Stimulated activated CD4-positive, alpha-beta T cell treated with anti-CD3 and anti-CD28 coated beads, TNF-alpha, amount 100 ng/mL, for 48 hours (primary cell): ENCODE data around the gene COL9A3.

ENCODE experiments used
- DNase-seq, 3 donors: peaks; one replicate each; pipeline ENCODE4 v3.0.0-alpha.2; 2020; ENCODE audit warnings: low read depth in 3 of 3

COL9A3 gene

DNA sequence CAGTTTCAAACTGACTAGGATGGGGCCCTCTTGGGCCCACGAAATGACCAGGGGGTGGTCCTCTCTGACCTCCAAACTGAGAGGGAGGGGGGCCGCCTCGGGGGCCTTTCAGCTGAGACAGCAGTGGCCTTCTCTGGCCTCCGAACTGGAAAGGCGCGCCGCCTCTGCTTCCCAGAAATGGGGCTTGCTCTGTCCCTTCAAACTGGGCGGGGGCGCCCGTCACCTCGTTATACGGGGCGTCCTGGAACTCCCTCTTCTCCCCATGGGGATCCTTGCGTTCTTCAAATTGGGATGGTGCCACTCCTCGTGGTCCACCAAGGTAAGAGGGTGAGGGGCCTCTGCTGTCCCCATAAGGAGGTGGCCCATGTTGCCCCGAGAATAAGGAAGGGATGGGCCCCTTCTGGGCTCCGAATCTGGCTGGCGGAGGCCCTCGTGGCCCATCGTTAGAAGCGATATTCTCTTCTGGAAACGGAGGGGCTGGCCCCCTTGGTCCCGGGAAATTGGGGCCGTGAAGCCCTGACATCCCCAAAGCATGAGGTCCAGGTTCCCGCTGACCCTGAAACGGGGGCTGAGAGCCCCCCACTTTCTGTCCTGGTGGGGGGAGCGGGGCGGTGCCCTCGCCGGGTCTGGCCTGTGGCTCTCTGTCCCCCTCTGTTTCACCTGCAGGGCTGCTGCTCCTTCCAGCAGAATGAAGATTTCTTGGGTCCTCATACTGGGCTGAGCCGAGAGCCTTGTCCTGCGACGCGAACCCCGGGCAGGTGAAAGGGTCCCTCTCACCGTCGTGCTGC is 63.5 kb downstream of the COL9A3 start:
- DNase-seq = no peak

DNA sequence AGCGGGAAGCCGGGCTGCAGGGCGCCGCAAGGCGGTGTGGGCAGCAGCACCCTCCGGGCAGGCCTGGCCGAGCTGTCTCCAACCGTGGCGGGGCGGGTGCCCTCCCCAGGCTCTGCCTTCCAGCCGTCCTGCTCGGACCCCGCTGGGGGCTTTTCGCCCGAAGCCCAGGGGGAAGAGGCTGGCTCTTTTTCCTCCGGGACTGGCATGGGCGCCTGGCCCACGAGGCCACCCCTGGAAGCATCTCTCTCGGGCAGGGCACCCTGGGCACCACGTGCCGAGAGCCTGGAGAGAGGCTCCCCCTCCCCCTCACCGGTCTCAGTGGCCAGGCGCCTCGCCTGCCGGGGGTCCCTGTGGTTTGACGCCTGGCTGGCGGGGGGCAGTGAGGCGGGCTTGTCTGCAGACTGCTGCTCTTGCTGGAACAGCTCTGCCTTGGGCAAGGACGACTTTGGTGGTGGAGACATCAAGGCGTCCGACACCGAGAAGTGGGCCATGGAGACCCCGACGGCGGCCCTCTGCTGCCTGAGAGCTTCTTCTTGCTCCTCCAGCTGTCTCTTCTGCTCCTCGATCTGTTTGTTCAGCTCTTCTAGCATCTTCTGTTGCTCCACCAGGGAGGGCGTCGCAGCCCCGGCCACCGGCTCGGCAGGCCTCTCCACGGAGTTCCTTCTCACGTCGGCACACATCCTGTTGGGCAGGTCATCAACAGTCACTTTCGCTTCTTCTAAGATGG is 64.2 kb downstream of the COL9A3 start:
- DNase-seq = no peak

DNA sequence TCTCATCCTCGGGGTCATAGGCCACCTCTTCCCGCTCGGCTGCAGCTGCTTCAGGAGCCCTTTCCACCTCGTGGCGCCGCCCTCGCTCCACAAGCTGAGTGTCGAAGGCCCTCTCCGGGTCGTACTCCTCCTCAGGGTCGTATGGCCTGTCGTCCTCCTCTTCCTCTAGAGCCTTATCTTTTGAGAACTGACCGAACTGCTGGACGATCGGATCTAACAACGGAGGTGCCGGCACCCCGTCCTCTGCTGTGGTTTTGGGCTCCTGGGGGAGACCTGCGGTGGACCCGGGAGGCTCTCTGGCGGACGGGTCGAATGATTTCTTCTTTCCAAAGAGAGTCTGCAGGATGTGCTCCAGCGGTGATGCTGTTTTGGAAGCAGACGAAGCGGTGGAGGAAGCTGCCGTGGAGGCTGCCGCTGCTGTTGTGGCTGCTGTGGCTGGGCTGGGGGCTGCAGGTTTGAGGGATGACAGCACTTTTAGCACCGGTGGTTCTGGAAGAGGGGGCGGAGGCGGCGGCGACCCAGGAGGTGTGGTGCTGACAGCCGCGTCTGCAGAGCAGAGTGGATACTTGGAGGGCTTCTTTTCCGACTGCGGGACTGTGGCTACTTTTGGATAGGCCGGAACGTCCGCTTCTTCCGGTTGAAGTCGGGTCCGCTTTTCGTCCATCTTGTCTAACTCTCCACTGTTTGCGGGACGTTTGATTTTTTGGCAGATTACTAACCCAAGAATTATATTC is 65.0 kb downstream of the COL9A3 start:
- no peak for DNase-seq

DNA sequence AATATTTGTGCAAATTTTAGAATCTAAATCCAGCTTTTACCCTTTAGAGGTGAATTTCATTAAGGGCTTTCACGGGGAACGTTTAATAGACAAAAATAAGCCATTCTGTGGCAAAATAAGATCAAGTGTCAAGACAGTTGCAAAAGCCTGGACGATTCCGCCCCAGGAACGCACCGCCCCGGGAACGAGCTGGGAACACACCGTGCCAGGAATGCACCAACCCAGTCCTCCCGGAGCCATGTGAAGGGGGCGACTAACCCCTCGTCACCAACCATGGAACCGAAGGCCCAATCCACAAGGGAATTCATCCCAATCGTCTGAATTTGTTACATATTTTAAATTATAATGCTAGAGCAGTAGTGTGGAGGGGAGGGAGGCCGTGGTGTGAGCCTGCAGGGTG is 65.6 kb downstream of the COL9A3 start:
- no peak for DNase-seq

DNA sequence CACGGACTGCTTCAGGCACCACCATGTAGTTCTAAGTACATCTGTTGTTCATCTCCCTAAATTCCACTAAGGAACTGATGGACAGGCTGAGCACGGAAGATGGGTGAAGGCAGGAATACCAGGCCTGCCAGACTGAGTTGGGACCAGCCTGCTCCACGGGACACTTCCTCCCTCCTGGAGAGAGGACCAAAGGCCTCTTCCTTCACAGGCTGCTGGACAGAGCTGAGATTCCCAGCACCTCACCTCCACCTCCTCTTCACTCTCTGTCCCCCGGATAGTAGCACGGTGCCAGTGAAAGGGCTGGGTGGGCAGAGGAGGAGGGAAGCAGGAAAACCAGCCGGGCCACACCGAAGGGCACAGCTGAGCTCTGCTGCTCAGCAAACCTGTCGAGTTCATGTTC is 67.7 kb downstream of the COL9A3 start:
- no peak for DNase-seq

DNA sequence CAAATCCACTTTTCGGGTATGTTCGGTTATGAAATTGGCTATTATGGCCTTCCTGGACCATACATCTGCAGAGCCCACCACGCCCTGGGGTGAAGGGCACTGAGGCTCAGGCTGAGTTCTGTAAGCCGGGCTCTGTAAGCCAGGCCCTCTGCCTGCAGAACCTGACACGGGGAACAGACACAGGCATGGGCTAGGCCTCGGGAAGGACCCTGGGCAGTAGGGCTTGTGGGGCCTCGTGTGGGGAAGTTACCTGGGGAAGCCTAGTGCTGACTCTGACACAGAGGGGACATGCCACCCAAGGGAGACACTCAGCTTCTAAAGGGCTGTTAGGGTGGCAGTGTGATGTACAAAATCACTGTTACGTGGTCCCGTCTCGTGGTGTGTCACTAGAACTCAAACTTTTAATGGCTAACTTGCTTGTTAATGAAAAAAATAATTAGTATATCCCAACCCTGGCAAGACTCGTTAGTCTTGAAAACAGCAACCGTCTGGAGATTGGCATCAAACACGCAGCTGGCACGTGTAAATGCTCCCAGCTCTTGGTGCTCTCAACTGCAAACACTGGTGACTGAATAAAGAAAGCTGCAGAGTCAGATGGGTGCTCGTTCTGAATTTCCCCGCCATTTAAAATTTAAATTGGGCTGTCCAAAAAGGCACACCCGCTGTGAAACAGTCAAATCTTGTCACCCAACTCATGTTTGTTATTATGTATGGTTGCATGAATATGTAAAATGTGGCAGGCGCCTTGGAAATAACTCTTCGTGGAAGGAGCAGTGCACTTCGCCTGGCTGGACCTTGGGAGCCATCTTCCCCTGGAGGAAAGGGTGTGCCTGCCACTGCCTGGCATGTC is 68.4 kb downstream of the COL9A3 start:
- no peak for DNase-seq

DNA sequence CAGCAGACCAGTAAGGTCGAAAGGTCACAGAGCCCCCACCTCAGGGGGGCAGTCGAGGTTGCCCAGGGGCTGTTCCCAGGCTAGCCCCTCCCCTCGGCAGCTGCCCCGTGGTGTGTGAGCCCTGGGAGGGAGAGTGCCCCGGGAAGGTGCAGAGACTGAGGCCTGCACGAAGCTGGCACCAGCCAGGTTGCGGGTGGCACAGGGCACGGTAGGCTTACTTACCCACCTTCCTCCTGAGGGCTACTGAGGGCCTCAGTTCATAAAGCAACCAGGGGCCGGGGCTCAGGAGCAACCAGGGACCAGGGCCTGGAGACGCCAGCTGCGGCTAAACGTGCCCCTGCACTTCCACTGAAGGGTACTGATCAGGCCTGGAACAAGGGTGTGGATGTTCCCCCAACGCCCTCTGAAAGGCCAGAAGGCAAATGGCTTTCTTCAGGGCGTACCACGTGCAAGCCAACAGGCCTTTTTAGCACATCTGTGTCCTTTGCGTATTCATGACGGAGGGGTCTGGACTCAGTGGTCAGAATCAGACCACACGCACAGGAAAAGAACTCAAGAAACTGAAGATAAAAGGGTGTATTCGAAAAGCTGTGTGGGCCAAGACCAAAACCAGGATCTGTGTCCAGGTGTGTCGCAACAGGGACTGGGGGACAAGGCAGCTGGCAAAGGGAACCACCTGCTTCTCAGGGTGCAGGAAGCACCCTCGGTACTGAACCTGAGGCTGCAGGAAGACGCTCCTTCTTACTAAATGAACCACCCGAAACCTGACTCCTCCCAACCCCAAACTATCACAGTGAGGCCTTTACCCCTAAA is 69.3 kb downstream of the COL9A3 start:
- DNase-seq = no peak

DNA sequence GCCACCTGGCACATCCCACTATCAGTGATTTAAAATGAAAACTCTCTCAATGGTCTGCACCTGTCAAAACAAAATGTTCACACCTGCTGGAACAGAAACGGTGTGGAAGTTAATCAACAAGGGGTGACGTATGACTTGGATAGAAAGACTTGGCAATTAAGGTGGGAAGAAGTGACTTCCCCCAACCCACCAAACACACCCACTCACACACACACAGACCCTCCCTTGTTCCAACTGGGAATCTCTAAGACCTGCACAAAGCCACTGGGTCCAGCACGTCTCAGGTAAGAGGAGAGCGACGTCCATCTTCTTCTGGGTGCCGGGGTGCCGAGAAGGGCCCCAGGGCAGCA is 69.8 kb downstream of the COL9A3 start:
- DNase-seq = no peak

DNA sequence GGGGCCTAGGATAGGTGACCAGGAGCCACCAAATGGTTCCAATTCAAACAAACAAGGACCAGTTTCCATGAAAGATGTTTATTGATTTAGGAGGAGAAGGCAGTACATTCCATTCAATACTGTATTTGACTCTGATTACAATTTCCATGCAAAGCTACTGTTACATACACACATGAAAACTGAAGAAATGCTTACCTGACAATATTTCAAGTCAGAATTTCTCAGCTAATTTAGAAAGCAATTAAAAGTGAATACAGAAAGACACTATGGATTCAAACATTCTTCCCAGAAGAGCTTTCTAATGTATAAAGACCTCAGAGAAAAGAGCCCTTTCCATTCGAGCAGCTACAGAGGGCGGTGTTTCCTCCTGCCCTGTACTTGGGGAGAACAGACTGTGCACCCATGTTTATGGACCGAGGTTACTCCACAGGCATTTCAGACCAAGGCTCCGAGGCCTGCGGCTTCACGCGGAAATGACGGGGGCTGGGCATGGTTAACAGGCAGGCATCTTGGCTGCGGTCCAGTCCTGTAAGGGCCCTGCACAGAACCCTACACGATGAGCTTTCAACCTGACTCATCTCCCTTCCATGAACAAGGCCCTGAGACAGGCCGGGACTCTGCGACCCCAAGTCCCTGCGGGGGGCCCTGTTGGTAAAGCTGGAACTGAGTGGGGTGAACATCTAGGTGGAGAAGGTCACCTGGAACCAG is 70.5 kb downstream of the COL9A3 start:
- DNase-seq = no peak

DNA sequence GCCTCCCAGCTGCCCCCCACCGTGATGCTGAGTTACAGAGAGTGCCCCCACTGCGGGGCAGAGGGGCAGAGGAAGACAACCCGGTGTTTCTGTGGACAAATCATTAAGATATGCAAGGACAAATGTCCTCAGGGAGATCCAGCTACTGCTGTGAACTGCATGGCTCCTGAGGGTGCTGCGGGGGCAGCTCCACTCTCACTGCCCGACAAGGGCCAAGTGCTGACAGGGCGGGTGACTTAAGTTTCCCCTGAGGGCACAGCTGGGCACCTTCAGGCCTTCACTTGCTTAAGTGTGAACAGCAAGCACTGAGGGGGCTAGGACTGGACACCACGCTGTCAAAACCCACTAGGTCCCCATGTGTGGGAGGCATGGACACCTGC is 71.0 kb downstream of the COL9A3 start:
- DNase-seq = no peak

DNA sequence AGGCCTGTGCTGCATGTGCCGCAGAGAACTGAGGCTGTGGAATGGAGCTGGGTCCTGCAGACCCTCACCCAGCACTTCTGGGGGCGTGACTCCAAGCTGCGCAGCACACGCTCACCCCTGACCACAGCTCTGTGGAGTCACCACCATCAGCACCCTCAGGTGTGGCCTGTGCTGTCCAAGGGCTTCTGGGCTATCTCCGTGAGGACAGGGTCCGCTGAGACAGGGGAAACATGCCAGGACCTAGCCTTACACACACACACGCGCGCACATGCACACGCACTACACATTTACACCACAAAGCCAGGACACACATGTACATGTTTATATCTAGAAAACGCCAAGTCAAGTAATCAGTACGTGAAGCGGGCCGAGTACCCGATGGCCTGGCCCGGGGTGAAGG is 71.6 kb downstream of the COL9A3 start:
- DNase-seq = no peak

DNA sequence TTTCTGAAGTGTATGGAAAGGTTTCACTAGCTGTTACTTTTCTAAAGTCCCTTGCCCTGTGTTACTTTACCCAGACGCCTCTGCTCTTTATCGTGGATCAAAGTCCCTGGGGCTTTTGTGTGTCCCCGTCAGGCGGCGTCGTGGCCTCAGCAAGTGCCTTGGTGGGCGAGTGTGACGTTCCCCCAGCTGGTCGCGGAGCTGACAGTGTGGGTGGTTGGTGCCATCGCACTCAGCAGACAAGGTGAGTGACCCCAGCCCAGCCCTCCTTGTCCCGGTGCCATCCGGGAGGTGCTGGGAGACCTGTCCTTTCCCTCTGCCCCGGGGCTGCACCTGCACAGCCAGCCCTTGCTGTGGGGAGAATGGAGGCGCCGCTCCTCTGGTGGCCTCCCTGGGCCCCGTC is 72.1 kb downstream of the COL9A3 start:
- DNase-seq = no peak

DNA sequence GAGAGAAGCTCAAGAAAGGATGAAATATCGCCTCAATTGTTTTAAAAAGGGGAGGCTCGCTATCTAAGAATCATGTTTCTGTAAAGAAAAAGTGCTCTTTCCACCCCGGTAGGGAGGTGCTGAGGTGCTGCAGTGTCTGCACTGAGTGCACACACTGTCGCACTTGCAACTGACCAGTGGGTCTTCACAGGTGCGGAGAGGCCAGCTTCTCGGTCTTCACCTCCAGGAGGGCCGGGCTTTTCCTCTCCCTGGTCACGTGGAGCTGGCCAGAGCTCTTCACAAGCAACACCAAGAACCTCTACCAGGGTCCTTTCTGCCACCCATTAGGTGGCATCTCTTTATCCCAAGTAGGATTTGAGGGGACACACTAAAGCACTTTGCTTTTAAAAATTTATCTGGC is 72.6 kb downstream of the COL9A3 start:
- no peak for DNase-seq

DNA sequence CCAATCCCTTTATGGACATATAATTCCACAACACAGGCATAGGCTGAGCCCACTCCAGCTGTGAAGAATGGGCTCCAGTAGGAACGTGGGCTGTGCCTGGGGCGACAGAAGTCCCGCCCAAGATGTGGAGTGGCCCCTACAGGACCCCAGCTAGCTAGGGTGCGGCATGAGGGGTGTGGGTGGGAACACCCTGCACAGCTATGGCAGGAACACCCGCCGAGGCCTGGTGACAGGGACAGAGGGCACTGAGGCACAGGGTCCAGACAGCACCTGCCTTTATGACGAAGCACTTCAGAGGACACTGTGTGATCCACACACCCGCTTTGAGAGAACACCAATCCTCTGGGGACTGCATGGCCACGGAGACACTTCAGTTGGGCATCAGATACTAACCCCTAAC is 73.0 kb downstream of the COL9A3 start:
- DNase-seq = no peak

DNA sequence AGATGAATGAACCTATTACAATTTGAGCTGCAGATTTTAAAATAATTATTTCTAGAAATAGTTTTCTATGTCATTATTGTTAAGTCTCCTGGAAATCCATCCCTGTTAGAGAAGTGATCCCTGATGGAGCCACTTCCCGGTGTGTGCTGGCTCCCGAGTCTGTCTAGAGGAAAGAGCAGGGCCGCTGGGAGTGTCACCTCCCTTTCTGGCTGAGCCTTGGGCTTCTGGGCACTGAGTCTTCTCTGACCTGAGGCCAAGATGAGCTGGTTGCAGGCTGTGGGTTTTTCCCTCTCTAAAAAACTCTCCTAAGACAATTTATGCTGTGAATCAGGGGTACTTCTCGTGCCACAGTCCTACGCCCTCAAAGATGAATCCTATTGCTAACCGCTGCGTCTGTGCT is 73.6 kb downstream of the COL9A3 start:
- no peak for DNase-seq
